Vagina (tissue), 2 donors: ENCODE data around the gene PYM1. TPM values are rescaled to one million over a fixed set of nuclear protein-coding genes. Genes with fewer than 3 reads are reported as not detected.

Experiments used
- DNase-seq, 2 donors: peaks; one replicate each; pipeline ENCODE4 v3.0.0-alpha.2; 2017; ENCODE audit errors: extremely low spot score in 2 of 2
- H3K27ac ChIP-seq: fragments of 200-600 bp; sonication (generic); one replicate; pipeline ENCODE4 v1.5.1; 2019
- H3K27me3 ChIP-seq: fragments of 200-600 bp; sonication (generic); one replicate; pipeline ENCODE4 v1.5.1; 2019
- H3K36me3 ChIP-seq, 2 donors: fragments of 200-600 bp; sonication (generic); one replicate each; pipeline ENCODE4 v1.5.1; 2017 to 2019
- H3K4me1 ChIP-seq: fragments of 200-600 bp; sonication (generic); one replicate; pipeline ENCODE4 v1.5.1; 2019
- H3K4me3 ChIP-seq, 2 donors: fragments of 200-600 bp; sonication (generic); 1 replicate in 1 of 2; 2 replicates in 1 of 2; pipeline ENCODE4 v1.5.1; 2016 to 2019
- H3K9me3 ChIP-seq: fragments of 200-600 bp; sonication (generic); one replicate; pipeline ENCODE4 v1.5.1; 2019
- POLR2A ChIP-seq, 2 donors: fragments of 450-650 bp; IDR thresholded peaks; one replicate each; pipeline ENCODE4 v1.6.1; 2017; ENCODE audit warnings: antibody characterized with exemption in 2 of 2, mild to moderate bottlenecking in 2 of 2, moderate library complexity in 2 of 2
- POLR2AphosphoS5 ChIP-seq, 2 donors: sonication (generic); formaldehyde crosslinking; IDR thresholded peaks; one replicate each; pipeline ENCODE4 v1.9.0; 2017; ENCODE audit warnings: antibody characterized with exemption in 2 of 2, mild to moderate bottlenecking in 2 of 2, low read depth in 1 of 2; ENCODE audit not compliant: insufficient read depth in 1 of 2
- intact Hi-C: fragments of 100-400 bp; cut with DNase I; formaldehyde crosslinking; loops from one replicate; pipeline ENCODE4 v1.15.1; 2023
- total RNA-seq: library from RNA; depleted of rRNA; stranded (reverse); fragments of >200 nt; gene quantifications from one replicate; pipeline ENCODE4 v1.2.3, GENCODE V29; 2016
- TF ChIP-seq, protein P1 (sequence below), 3 experiments: fragments of 450-650 bp in 2 of 3; fragments of 200-600 bp in 1 of 3; sonication (generic) in 1 of 3; IDR thresholded peaks; one replicate each; pipeline ENCODE4 v1.5.1; 2017 to 2019; ENCODE audit warnings: antibody characterized with exemption in 3 of 3, mild to moderate bottlenecking in 2 of 3, moderate library complexity in 2 of 3

Gene PYM1
- total RNA-seq, 1 donor from 2014 or later, result 25.8 TPM

- no peak overlapping the region for H3K4me3 ChIP-seq
- DNase-seq, result no peak
- H3K36me3 ChIP-seq, result no peaks in the 10 kb centered on the region
- TF ChIP-seq POLR2AphosphoS5 (IDR thresholded peaks at IDR 0.05; ENCODE audit: insufficient read depth in 1 of 2, low read depth in 1 of 2), result no peak
- no peaks in the 10 kb centered on the region for H3K4me1 ChIP-seq
- intact Hi-C loops, result no loop called here
- H3K27ac ChIP-seq, result no peak overlapping the region
- H3K9me3 ChIP-seq, result no peaks in the 10 kb centered on the region
- no peaks in the 10 kb centered on the region for H3K27me3 ChIP-seq
These were observed 34.0 kb downstream of the PYM1 start for GRCh38 chr12:55893723-55894122.

- no peak overlapping the region for H3K27ac ChIP-seq
- no peaks in the 10 kb centered on the region for H3K36me3 ChIP-seq
- TF ChIP-seq POLR2A (IDR thresholded peaks at IDR 0.05), result no peak
- no peak for TF ChIP-seq POLR2AphosphoS5 (IDR thresholded peaks at IDR 0.05; ENCODE audit: insufficient read depth in 1 of 2, low read depth in 1 of 2)
- TF ChIP-seq, protein P1, sequence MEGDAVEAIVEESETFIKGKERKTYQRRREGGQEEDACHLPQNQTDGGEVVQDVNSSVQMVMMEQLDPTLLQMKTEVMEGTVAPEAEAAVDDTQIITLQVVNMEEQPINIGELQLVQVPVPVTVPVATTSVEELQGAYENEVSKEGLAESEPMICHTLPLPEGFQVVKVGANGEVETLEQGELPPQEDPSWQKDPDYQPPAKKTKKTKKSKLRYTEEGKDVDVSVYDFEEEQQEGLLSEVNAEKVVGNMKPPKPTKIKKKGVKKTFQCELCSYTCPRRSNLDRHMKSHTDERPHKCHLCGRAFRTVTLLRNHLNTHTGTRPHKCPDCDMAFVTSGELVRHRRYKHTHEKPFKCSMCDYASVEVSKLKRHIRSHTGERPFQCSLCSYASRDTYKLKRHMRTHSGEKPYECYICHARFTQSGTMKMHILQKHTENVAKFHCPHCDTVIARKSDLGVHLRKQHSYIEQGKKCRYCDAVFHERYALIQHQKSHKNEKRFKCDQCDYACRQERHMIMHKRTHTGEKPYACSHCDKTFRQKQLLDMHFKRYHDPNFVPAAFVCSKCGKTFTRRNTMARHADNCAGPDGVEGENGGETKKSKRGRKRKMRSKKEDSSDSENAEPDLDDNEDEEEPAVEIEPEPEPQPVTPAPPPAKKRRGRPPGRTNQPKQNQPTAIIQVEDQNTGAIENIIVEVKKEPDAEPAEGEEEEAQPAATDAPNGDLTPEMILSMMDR (IDR thresholded peaks at IDR 0.05), result no peak
- H3K4me1 ChIP-seq, result no peaks in the 10 kb centered on the region
- intact Hi-C loops, result no loop called here
- H3K9me3 ChIP-seq, result no peaks in the 10 kb centered on the region
- H3K4me3 ChIP-seq, result no peak overlapping the region
- DNase-seq, result no peak
- no peaks in the 10 kb centered on the region for H3K27me3 ChIP-seq
These were observed 36.4 kb downstream of the PYM1 start for GRCh38 chr12:55891310-55891709.

DNA sequence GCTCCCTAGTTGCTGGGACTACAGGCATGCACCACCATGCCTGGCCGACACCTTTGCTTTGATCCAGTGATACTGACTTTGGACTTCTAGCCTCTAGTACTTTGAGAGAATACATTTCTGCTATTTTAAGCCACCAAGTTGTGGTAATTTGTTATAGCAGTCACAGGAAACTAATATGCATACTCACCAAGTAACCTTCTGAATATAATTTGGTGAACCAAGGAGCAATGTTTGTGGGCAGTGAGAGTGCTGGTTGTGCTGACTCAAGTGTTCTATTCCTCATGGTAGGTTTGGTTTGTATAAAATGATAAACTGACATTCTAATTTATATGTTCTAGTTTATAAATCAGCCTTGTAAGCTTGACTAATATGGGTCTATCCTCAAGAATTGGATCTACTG lies 42.6 kb downstream of the PYM1 start:
- no peaks in the 10 kb centered on the region for H3K4me1 ChIP-seq
- no peak for DNase-seq
- no peaks in the 10 kb centered on the region for H3K27me3 ChIP-seq
- intact Hi-C loops, result no loop called here
- no peak overlapping the region for H3K4me3 ChIP-seq
- H3K36me3 ChIP-seq, result no peaks in the 10 kb centered on the region
- no peak for TF ChIP-seq POLR2AphosphoS5 (IDR thresholded peaks at IDR 0.05; ENCODE audit: insufficient read depth in 1 of 2, low read depth in 1 of 2)
- TF ChIP-seq, protein P1 (IDR thresholded peaks at IDR 0.05), result no peak
- H3K9me3 ChIP-seq, result no peaks in the 10 kb centered on the region
- H3K27ac ChIP-seq, result no peak overlapping the region

GRCh38 chr12:55877824-55878223 lies 49.9 kb downstream of the PYM1 start:
- TF ChIP-seq POLR2AphosphoS5 (IDR thresholded peaks at IDR 0.05; ENCODE audit: insufficient read depth in 1 of 2, low read depth in 1 of 2), result no peak
- TF ChIP-seq, protein P1 (IDR thresholded peaks at IDR 0.05), result no peak
- TF ChIP-seq POLR2A (IDR thresholded peaks at IDR 0.05), result no peak
- H3K4me3 ChIP-seq, result no peak overlapping the region
- H3K4me1 ChIP-seq, result peaks cover 14% of the 10 kb centered on the region
- H3K9me3 ChIP-seq, result peaks cover 5% of the 10 kb centered on the region
- H3K27ac ChIP-seq, result no peak overlapping the region
- DNase-seq, result no peak
- intact Hi-C loops, result no loop called here
- no peaks in the 10 kb centered on the region for H3K36me3 ChIP-seq
- no peaks in the 10 kb centered on the region for H3K27me3 ChIP-seq

DNA sequence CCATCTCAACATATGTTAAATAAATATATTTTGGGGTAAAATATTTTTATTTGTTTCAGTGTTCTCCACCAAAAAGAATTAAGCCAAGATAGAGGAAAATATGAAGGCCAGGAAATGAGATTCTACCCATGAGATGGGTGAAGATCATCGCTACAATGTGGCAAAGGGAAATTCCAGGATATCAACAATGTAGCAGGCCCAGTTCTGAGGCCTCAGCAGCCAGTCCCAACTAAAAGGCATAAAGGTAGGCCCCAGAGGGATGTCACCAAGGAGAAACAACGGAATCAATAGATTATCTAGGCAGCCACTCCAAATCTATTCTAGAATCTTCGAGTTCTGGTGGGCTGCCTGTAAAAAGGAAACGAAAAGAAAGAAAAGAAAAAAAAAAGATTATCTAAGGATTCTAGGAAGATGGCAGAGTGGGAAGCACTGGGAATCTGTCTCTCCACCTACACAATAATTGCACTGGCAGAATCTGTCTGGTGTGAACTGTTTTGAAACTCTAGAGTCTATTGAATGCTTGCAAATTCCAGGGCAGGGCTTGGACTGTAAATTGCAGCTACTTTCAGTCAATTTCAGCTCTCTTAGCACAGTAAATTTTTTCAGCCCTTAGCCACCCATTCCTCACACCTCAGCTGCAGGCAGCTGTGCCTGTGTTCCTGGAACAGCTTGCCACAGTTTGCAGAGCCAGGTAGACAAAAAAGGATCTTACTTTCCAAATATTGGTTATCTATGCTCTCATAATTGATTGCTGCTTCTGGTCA lies 51.8 kb downstream of the PYM1 start:
- TF ChIP-seq POLR2AphosphoS5 (IDR thresholded peaks at IDR 0.05; ENCODE audit: insufficient read depth in 1 of 2, low read depth in 1 of 2) (no peak), POLR2A (IDR thresholded peaks at IDR 0.05) (no peak)
- TF ChIP-seq, protein P1 (IDR thresholded peaks at IDR 0.05), result no peak
- intact Hi-C loops, result no loop called here
- Histone ChIP-seq H3K4me3 (no peak overlapping the region), H3K27me3 (no peaks in the 10 kb centered on the region), H3K9me3 (peaks cover 5% of the 10 kb centered on the region), H3K4me1 (peaks cover 14% of the 10 kb centered on the region), H3K36me3 (no peaks in the 10 kb centered on the region), H3K27ac (no peak overlapping the region)
- no peak for DNase-seq
